Mesendoderm (in vitro differentiated cells): ENCODE results near the gene NKAIN4.

Source experiments
- DNase-seq: peaks from one replicate; pipeline ENCODE4 v3.0.0; 2013
- H2AK5ac ChIP-seq: 2 replicates; pipeline ENCODE4 v1.6.1; 2013; ENCODE audit warnings: low read length, inconsistent platforms
- H2BK120ac ChIP-seq: 2 replicates; pipeline ENCODE4 v1.6.1; 2013; ENCODE audit warnings: low read depth, mild to moderate bottlenecking, low read length, moderate library complexity, mixed read lengths
- H2BK15ac ChIP-seq: replicated peaks from 2 replicates; pipeline ENCODE4 v1.6.1; 2013; ENCODE audit warnings: low read depth, mild to moderate bottlenecking, moderate library complexity
- H2BK5ac ChIP-seq: 2 replicates; pipeline ENCODE4 v1.6.1; 2013; ENCODE audit warnings: low read length, inconsistent platforms
- H3K18ac ChIP-seq: 2 replicates; pipeline ENCODE4 v1.6.1; 2013; ENCODE audit warnings: mild to moderate bottlenecking, low read length, mixed read lengths
- H3K23ac ChIP-seq: one replicate; pipeline ENCODE4 v1.6.1; 2013; ENCODE audit warnings: low read length
- H3K27ac ChIP-seq: 2 replicates; pipeline ENCODE4 v1.5.1; 2013; ENCODE audit warnings: low read depth, mild to moderate bottlenecking, inconsistent platforms, low read length, moderate library complexity
- H3K27me3 ChIP-seq: 2 replicates; pipeline ENCODE4 v1.6.1; 2013; ENCODE audit warnings: low read length, control low read depth, mild to moderate bottlenecking, inconsistent platforms; ENCODE audit not compliant: insufficient read depth, poor library complexity
- H3K36me3 ChIP-seq: 2 replicates; pipeline ENCODE4 v1.6.1; 2013; ENCODE audit warnings: low read length, inconsistent platforms; ENCODE audit not compliant: control insufficient read depth, insufficient read depth
- H3K4ac ChIP-seq: one replicate; pipeline ENCODE4 v1.6.1; 2013; ENCODE audit warnings: low read depth, mild to moderate bottlenecking, low read length, moderate library complexity
- H3K4me1 ChIP-seq: 2 replicates; pipeline ENCODE4 v1.6.1; 2013; ENCODE audit warnings: low read depth, low read length, inconsistent platforms; ENCODE audit not compliant: control insufficient read depth
- H3K4me2 ChIP-seq: 2 replicates; pipeline ENCODE4 v1.6.1; 2013; ENCODE audit warnings: low read length
- H3K4me3 ChIP-seq: 2 replicates; pipeline ENCODE4 v1.5.1; 2013; ENCODE audit warnings: mild to moderate bottlenecking, low read length
- H3K56ac ChIP-seq: one replicate; pipeline ENCODE4 v1.6.1; 2013; ENCODE audit warnings: low read length
- H3K79me1 ChIP-seq: 2 replicates; pipeline ENCODE4 v1.6.1; 2013; ENCODE audit warnings: low read length, inconsistent platforms
- H3K79me2 ChIP-seq: 2 replicates; pipeline ENCODE4 v1.6.1; 2013; ENCODE audit warnings: mild to moderate bottlenecking, low read length; ENCODE audit not compliant: control insufficient read depth, insufficient read depth
- H3K9ac ChIP-seq: 2 replicates; pipeline ENCODE4 v1.6.1; 2013; ENCODE audit warnings: low read length, inconsistent platforms
- H4K5ac ChIP-seq: one replicate; pipeline ENCODE4 v1.6.1; 2013; ENCODE audit warnings: low read length
- H4K8ac ChIP-seq: one replicate; pipeline ENCODE4 v1.6.1; 2013; ENCODE audit warnings: low read depth, mild to moderate bottlenecking, control low read depth, low read length, moderate library complexity
- WGBS: extraction: QIAGEN DNeasy Blood & Tissue Kit; methylation state at CpG from one replicate; pipeline ENCODE4 v1.1.7; 2013; ENCODE audit warnings: low lambda C conversion rate, missing lambda C conversion rate; ENCODE audit not compliant: insufficient coverage; ENCODE audit errors: extremely low coverage; 5-methylcytosine and 5-hydroxymethylcytosine counted together

The NKAIN4 gene

GRCh38 chr20:63283397-63284082 lies 29.3 kb upstream of the NKAIN4 start:
- Histone ChIP-seq H3K23ac (no peak overlapping the region), H2BK120ac (no peak overlapping the region), H2BK15ac (no peak overlapping the region), H3K4me1 (no peaks in the 10 kb centered on the region), H3K4me3 (no peak overlapping the region), H3K27me3 (no peaks in the 10 kb centered on the region), H4K5ac (no peak overlapping the region), H2BK5ac (no peak overlapping the region), H3K79me2 (no peaks in the 10 kb centered on the region), H3K9ac (no peak overlapping the region), H3K4ac (no peak overlapping the region), H2AK5ac (no peak overlapping the region), H3K27ac (no peak overlapping the region), H3K79me1 (no peaks in the 10 kb centered on the region), H3K56ac (no peak overlapping the region), H3K18ac (no peak overlapping the region), H4K8ac (no peak overlapping the region), H3K36me3 (peaks cover 13% of the 10 kb centered on the region), H3K4me2 (no peak overlapping the region)
- WGBS: no CpG with 5 or more reads among the region's 33 CpGs
- no peak for DNase-seq

- H3K9ac ChIP-seq: no peak overlapping the region
- H2BK15ac ChIP-seq: no peak overlapping the region
- H2AK5ac ChIP-seq: no peak overlapping the region
- peaks cover 10% of the 10 kb centered on the region for H3K36me3 ChIP-seq
- WGBS: no CpG with 5 or more reads among the region's 17 CpGs
- DNase-seq: no peak
- no peak overlapping the region for H3K18ac ChIP-seq
- no peak overlapping the region for H4K8ac ChIP-seq
- H3K4me2 ChIP-seq: no peak overlapping the region
- H4K5ac ChIP-seq: no peak overlapping the region
- no peak overlapping the region for H3K4ac ChIP-seq
- H3K79me2 ChIP-seq: no peaks in the 10 kb centered on the region
- no peak overlapping the region for H2BK5ac ChIP-seq
- no peak overlapping the region for H3K23ac ChIP-seq
- H3K27ac ChIP-seq: no peak overlapping the region
- H3K79me1 ChIP-seq: no peaks in the 10 kb centered on the region
- no peaks in the 10 kb centered on the region for H3K4me1 ChIP-seq
- H3K56ac ChIP-seq: no peak overlapping the region
- H3K27me3 ChIP-seq: no peaks in the 10 kb centered on the region
- H3K4me3 ChIP-seq: no peak overlapping the region
- no peak overlapping the region for H2BK120ac ChIP-seq
Measured at GRCh38 chr20:63282946-63283345, 28.7 kb upstream of the NKAIN4 start.

DNA sequence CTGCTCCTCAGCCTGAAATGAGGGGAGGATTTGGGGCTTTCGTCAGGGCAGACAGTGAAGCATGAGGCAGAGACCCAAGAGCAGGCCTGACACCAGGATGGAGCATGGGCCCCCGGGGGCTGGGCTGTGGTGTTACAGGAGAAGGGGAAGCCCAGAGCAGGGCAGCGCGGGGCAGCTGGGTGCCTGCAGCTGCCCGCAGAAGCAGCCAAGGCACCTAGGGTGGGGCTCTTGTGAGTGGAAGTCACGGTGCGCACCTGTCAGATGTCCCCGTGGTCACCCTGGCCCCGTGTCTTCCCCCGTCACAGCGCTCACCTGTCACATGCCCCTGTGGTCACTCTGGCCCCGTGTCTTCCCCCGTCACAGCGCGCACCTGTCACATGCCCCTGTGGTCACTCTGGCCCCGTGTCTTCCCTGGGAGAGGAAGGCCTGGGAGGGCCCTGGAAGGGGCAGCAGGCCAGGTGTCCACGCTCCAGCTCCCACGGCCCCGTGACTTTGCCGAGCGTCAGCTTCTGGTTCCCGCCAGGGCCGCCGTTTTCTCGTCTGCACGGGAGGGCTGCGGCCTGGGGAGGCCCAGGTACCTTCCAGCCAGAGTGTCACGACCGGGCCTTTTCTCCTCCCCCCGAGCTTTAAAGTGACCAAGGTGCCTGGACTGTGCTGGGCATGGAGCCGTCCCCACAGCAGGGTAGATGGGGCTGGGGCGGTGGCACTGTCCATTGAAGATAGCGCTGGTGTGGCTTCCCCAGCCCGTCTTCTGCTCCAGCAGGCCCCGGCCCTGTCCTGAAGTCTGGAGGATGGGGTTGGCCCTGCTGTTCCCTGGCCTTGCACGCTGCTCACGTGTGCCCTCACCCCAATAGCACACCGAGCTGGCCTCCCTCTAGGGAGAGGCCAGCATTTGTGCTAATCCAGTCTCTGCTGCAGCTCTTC lies 27.7 kb upstream of the NKAIN4 start:
- no peaks in the 10 kb centered on the region for H3K79me2 ChIP-seq
- H3K4me3 ChIP-seq: no peak overlapping the region
- H3K36me3 ChIP-seq: peaks cover 13% of the 10 kb centered on the region
- H3K79me1 ChIP-seq: peaks cover 2% of the 10 kb centered on the region
- no peak overlapping the region for H4K5ac ChIP-seq
- H3K27me3 ChIP-seq: no peaks in the 10 kb centered on the region
- no peak overlapping the region for H3K18ac ChIP-seq
- no peak overlapping the region for H3K4me2 ChIP-seq
- no peak overlapping the region for H4K8ac ChIP-seq
- WGBS: no CpG with 5 or more reads among the region's 38 CpGs
- no peak overlapping the region for H3K9ac ChIP-seq
- no peak overlapping the region for H3K56ac ChIP-seq
- H2BK120ac ChIP-seq: no peak overlapping the region
- no peak overlapping the region for H2BK15ac ChIP-seq
- H3K27ac ChIP-seq: no peak overlapping the region
- H2AK5ac ChIP-seq: no peak overlapping the region
- no peaks in the 10 kb centered on the region for H3K4me1 ChIP-seq
- no peak overlapping the region for H3K23ac ChIP-seq
- no peak overlapping the region for H2BK5ac ChIP-seq
- no peak for DNase-seq
- H3K4ac ChIP-seq: no peak overlapping the region

DNA sequence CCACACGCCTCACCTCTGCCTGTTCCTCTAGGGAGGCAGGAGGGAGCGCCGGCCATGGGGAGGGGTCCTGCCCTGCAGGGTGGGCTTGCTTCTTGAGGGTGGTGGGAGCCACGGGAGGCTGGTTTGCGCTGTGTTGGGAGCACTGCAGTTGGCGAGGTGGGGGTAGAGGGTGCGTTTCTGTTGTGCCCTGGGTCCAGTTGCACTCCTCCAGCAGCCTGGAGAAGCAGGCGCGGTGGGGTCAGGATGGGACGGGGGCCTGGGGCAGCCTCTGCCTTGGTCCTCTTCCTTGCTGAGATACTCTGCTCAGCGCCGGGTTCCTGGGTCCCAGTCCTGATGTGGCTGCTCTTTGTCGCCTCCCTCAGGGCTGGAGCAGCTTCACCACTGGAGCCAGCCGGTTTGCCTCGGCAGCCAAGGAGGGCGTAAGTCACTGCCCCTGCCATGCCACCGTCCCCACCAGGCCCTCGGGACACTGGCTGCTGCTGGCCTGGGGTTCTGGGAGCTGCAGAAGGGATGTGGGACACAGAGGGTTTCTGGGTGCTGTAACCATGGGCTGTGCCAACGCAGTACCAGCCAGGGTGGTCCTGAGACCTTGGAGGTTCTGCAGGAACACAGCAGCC lies 26.8 kb upstream of the NKAIN4 start:
- no CpG with 5 or more reads among the region's 19 CpGs for WGBS
- peaks cover 15% of the 10 kb centered on the region for H3K36me3 ChIP-seq

GRCh38 chr20:63280371-63280770 lies 26.1 kb upstream of the NKAIN4 start:
- Histone ChIP-seq H3K79me2 (peaks cover 9% of the 10 kb centered on the region), H3K27me3 (no peaks in the 10 kb centered on the region), H3K9ac (no peak overlapping the region), H3K18ac (no peak overlapping the region), H4K5ac (no peak overlapping the region), H3K27ac (no peak overlapping the region), H4K8ac (no peak overlapping the region), H2AK5ac (no peak overlapping the region), H2BK5ac (no peak overlapping the region), H3K4me2 (no peak overlapping the region), H2BK15ac (no peak overlapping the region), H3K4ac (no peak overlapping the region), H3K36me3 (peaks cover 12% of the 10 kb centered on the region), H2BK120ac (no peak overlapping the region), H3K4me3 (no peak overlapping the region), H3K79me1 (peaks cover 5% of the 10 kb centered on the region), H3K23ac (no peak overlapping the region), H3K56ac (no peak overlapping the region), H3K4me1 (no peaks in the 10 kb centered on the region)
- DNase-seq: no peak
- WGBS: no CpG with 5 or more reads among the region's 6 CpGs

More for the DNA sequence above, 26.8 kb upstream of the NKAIN4 start:
- Histone ChIP-seq H3K18ac (no peak overlapping the region), H2BK5ac (no peak overlapping the region), H3K4me2 (no peak overlapping the region), H3K27me3 (no peaks in the 10 kb centered on the region), H3K4me1 (no peaks in the 10 kb centered on the region), H3K4me3 (no peak overlapping the region), H3K56ac (no peak overlapping the region), H2BK15ac (no peak overlapping the region), H4K8ac (no peak overlapping the region), H3K9ac (no peak overlapping the region), H2BK120ac (no peak overlapping the region), H3K4ac (no peak overlapping the region), H4K5ac (no peak overlapping the region), H3K23ac (no peak overlapping the region), H2AK5ac (no peak overlapping the region), H3K79me1 (peaks cover 5% of the 10 kb centered on the region), H3K79me2 (peaks cover 4% of the 10 kb centered on the region), H3K27ac (no peak overlapping the region)
- peak; percentile 31 for DNase-seq
